ENCODE data around the gene EHBP1. TPM values are rescaled to one million over a fixed set of nuclear protein-coding genes. Genes with fewer than 3 reads are reported as not detected.

Gene EHBP1
- total and polyA plus RNA-seq, 5 donors from 2014 or later: 8.5 to 25.6 (median 10.0) TPM

- Histone ChIP-seq H3K4me3 (ENCODE audit: low read depth, low read length) (no peak overlapping the region), H3K27ac (ENCODE audit: insufficient read depth, low read length, poor library complexity, severe bottlenecking) (no peak overlapping the region), H3K4me1 (ENCODE audit: control insufficient read depth, insufficient read depth, low read length, poor library complexity, severe bottlenecking) (no peaks in the 10 kb centered on the region), H3K9me3 (ENCODE audit: control insufficient read depth in 2 of 2, low read length in 2 of 2) (no peaks in the 10 kb centered on the region), H3K36me3 (ENCODE audit: control insufficient read depth, insufficient read depth, low read length) (no peaks in the 10 kb centered on the region), H3K27me3 (ENCODE audit: control insufficient read depth, insufficient read depth, low read length) (no peaks in the 10 kb centered on the region)
- H3K9me3 Mint-ChIP-seq: peaks cover 0 to 1% (median 0%) of the 10 kb centered on the region in 7 donors
- no peak for ATAC-seq (ENCODE audit: low read depth in 2 of 2)
- H3K27me3 Mint-ChIP-seq: no peaks in the 10 kb centered on the region
- H3K27ac Mint-ChIP-seq: no peak overlapping the region
- no peaks in the 10 kb centered on the region for H3K4me1 Mint-ChIP-seq
- H3K36me3 Mint-ChIP-seq: peaks cover 25% of the 10 kb centered on the region
- no peak for DNase-seq
- no peak overlapping the region for H3K4me3 Mint-ChIP-seq
Observed at GRCh38 chr2:62947403-62947802, 241.9 kb downstream of the EHBP1 start.

DNA sequence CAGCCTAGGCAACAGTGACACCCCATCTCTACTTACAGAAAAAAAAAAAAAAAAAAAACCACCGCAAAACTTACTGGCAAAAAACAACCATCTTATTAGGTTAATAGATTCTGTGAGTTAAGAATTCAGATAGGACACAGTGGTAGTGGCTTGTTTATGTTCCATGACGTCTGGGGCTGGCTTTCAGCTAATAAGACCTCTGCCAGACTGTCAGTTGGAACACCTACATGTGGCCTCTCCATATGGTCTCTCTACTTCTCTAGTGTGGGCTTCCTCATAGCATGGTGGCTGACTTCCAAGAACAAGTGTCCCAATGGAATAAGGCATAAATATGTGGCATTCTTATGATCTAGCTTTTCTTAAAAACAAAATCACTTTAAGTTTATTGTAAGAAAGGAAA, 251.1 kb downstream of the EHBP1 start:
- Histone ChIP-seq H3K27ac (ENCODE audit: insufficient read depth, low read length, poor library complexity, severe bottlenecking) (no peak overlapping the region), H3K4me1 (ENCODE audit: control insufficient read depth, insufficient read depth, low read length, poor library complexity, severe bottlenecking) (no peaks in the 10 kb centered on the region), H3K27me3 (ENCODE audit: control insufficient read depth, insufficient read depth, low read length) (no peaks in the 10 kb centered on the region), H3K36me3 (ENCODE audit: control insufficient read depth, insufficient read depth, low read length) (no peaks in the 10 kb centered on the region), H3K9me3 (ENCODE audit: control insufficient read depth in 2 of 2, low read length in 2 of 2) (no peaks in the 10 kb centered on the region), H3K4me3 (ENCODE audit: low read depth, low read length) (no peak overlapping the region)
- no peaks in the 10 kb centered on the region for H3K9me3 Mint-ChIP-seq
- DNase-seq (no peak), ATAC-seq (ENCODE audit: low read depth in 2 of 2) (no peak)
- no peaks in the 10 kb centered on the region for H3K27me3 Mint-ChIP-seq
- H3K4me3 Mint-ChIP-seq: no peak overlapping the region
- H3K36me3 Mint-ChIP-seq: peaks cover 36% of the 10 kb centered on the region
- no peak overlapping the region for H3K27ac Mint-ChIP-seq
- H3K4me1 Mint-ChIP-seq: no peaks in the 10 kb centered on the region

DNA sequence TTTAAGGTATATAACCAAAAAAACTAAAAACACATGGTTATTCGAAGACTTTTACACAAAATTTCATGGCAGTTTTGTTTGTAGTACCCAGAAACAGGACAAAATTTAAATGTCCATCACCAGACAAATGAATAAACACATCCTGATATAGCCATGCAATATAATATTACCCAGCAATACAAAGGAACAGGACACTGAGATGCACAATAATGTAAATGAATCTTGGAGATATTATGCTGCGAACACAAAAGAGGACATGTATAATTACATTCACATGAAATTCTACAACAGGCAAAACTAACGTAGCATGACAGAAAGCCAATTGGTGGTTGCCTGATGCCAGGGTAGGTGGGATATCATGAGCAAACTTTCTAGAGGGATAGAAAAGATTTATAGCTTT, 252.7 kb downstream of the EHBP1 start:
- H3K27me3 ChIP-seq (ENCODE audit: control insufficient read depth, insufficient read depth, low read length): no peaks in the 10 kb centered on the region
- H3K4me1 ChIP-seq (ENCODE audit: control insufficient read depth, insufficient read depth, low read length, poor library complexity, severe bottlenecking): no peaks in the 10 kb centered on the region
- DNase-seq (no peak), ATAC-seq (ENCODE audit: low read depth in 2 of 2) (no peak)
- H3K9me3 ChIP-seq (ENCODE audit: control insufficient read depth in 2 of 2, low read length in 2 of 2): no peaks in the 10 kb centered on the region
- H3K27ac ChIP-seq (ENCODE audit: insufficient read depth, low read length, poor library complexity, severe bottlenecking): no peak overlapping the region
- H3K27me3 Mint-ChIP-seq: no peaks in the 10 kb centered on the region
- no peak overlapping the region for H3K27ac Mint-ChIP-seq
- peaks cover 33% of the 10 kb centered on the region for H3K36me3 Mint-ChIP-seq
- no peak overlapping the region for H3K4me3 ChIP-seq (ENCODE audit: low read depth, low read length)
- H3K36me3 ChIP-seq (ENCODE audit: control insufficient read depth, insufficient read depth, low read length): no peaks in the 10 kb centered on the region
- no peaks in the 10 kb centered on the region for H3K4me1 Mint-ChIP-seq
- no peak overlapping the region for H3K4me3 Mint-ChIP-seq
- no peaks in the 10 kb centered on the region for H3K9me3 Mint-ChIP-seq

- no peaks in the 10 kb centered on the region for H3K4me1 ChIP-seq (ENCODE audit: control insufficient read depth, insufficient read depth, low read length, poor library complexity, severe bottlenecking)
- Mint-ChIP-seq H3K9me3 (no peaks in the 10 kb centered on the region), H3K27me3 (no peaks in the 10 kb centered on the region), H3K27ac (no peak overlapping the region), H3K36me3 (peaks cover 16% of the 10 kb centered on the region), H3K4me1 (no peaks in the 10 kb centered on the region), H3K4me3 (no peak overlapping the region)
- H3K27ac ChIP-seq (ENCODE audit: insufficient read depth, low read length, poor library complexity, severe bottlenecking): no peak overlapping the region
- no peaks in the 10 kb centered on the region for H3K36me3 ChIP-seq (ENCODE audit: control insufficient read depth, insufficient read depth, low read length)
- H3K27me3 ChIP-seq (ENCODE audit: control insufficient read depth, insufficient read depth, low read length): no peaks in the 10 kb centered on the region
- no peak for DNase-seq
- H3K4me3 ChIP-seq (ENCODE audit: low read depth, low read length): no peak overlapping the region
- ATAC-seq (ENCODE audit: low read depth in 2 of 2): no peak
- no peaks in the 10 kb centered on the region for H3K9me3 ChIP-seq (ENCODE audit: control insufficient read depth in 2 of 2, low read length in 2 of 2)
Observed at GRCh38 chr2:62964050-62964449, 258.5 kb downstream of the EHBP1 start.

GRCh38 chr2:62964671-62965070, 259.2 kb downstream of the EHBP1 start:
- Histone ChIP-seq H3K27me3 (ENCODE audit: control insufficient read depth, insufficient read depth, low read length) (no peaks in the 10 kb centered on the region), H3K9me3 (ENCODE audit: control insufficient read depth in 2 of 2, low read length in 2 of 2) (no peaks in the 10 kb centered on the region), H3K4me3 (ENCODE audit: low read depth, low read length) (no peak overlapping the region), H3K4me1 (ENCODE audit: control insufficient read depth, insufficient read depth, low read length, poor library complexity, severe bottlenecking) (no peaks in the 10 kb centered on the region), H3K36me3 (ENCODE audit: control insufficient read depth, insufficient read depth, low read length) (no peaks in the 10 kb centered on the region), H3K27ac (ENCODE audit: insufficient read depth, low read length, poor library complexity, severe bottlenecking) (no peak overlapping the region)
- DNase-seq: no peak
- ATAC-seq (ENCODE audit: low read depth in 2 of 2): no peak
- H3K36me3 Mint-ChIP-seq: peaks cover 14% of the 10 kb centered on the region
- H3K4me3 Mint-ChIP-seq: no peak overlapping the region
- no peaks in the 10 kb centered on the region for H3K9me3 Mint-ChIP-seq
- H3K4me1 Mint-ChIP-seq: no peaks in the 10 kb centered on the region
- no peaks in the 10 kb centered on the region for H3K27me3 Mint-ChIP-seq
- no peak overlapping the region for H3K27ac Mint-ChIP-seq

DNA sequence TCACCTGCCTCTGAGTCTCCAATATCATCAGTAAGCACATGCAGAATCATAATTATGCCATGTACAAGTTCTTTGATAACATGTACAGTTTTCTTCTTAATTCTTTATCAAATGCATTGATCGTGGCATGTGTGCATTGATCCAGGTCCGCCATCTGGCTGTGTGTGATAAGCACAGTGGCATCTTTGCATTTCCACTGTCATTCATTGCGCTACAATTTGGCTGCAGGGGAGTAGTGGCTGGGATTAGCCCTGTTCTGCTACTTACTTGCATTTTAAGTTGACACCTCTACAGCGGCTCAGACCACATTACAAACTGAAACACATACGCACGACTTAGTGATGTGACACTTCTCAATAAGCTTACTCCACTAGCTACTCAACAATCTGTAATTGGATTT, 261.5 kb downstream of the EHBP1 start:
- H3K27me3 ChIP-seq (ENCODE audit: control insufficient read depth, insufficient read depth, low read length): no peaks in the 10 kb centered on the region
- DNase-seq (no peak), ATAC-seq (ENCODE audit: low read depth in 2 of 2) (no peak)
- peaks cover 6% of the 10 kb centered on the region for H3K36me3 Mint-ChIP-seq
- no peak overlapping the region for H3K4me3 Mint-ChIP-seq
- no peak overlapping the region for H3K27ac Mint-ChIP-seq
- no peaks in the 10 kb centered on the region for H3K9me3 Mint-ChIP-seq
- no peak overlapping the region for H3K4me3 ChIP-seq (ENCODE audit: low read depth, low read length)
- no peaks in the 10 kb centered on the region for H3K27me3 Mint-ChIP-seq
- no peaks in the 10 kb centered on the region for H3K4me1 Mint-ChIP-seq
- H3K36me3 ChIP-seq (ENCODE audit: control insufficient read depth, insufficient read depth, low read length): no peaks in the 10 kb centered on the region
- H3K27ac ChIP-seq (ENCODE audit: insufficient read depth, low read length, poor library complexity, severe bottlenecking): no peak overlapping the region
- H3K4me1 ChIP-seq (ENCODE audit: control insufficient read depth, insufficient read depth, low read length, poor library complexity, severe bottlenecking): no peaks in the 10 kb centered on the region
- no peaks in the 10 kb centered on the region for H3K9me3 ChIP-seq (ENCODE audit: control insufficient read depth in 2 of 2, low read length in 2 of 2)

DNA sequence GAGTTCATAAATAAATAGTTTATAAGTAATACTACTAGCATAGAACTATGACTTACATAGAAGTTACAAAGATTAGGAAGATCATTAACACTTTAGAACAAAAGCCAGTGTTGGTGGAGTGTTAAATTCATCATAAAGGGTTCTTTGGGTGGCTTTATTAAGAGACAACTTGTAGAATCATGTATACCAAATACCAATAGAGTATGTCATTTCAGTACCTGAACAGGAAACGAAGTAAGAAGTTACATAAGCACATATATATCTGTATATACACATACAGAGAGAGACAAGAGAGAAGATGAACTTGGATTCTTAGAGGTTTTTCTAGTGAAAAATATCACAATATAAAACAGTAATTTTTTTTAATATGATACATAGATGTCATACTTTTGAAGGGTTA, 262.7 kb downstream of the EHBP1 start:
- no peak overlapping the region for H3K27ac Mint-ChIP-seq

GRCh38 chr2:62968668-62969067, 263.2 kb downstream of the EHBP1 start:
- Mint-ChIP-seq H3K27me3 (no peaks in the 10 kb centered on the region), H3K4me1 (no peaks in the 10 kb centered on the region), H3K4me3 (no peak overlapping the region), H3K9me3 (no peaks in the 10 kb centered on the region), H3K36me3 (peaks cover 6% of the 10 kb centered on the region), H3K27ac (no peak overlapping the region)
- Histone ChIP-seq H3K9me3 (ENCODE audit: control insufficient read depth in 2 of 2, low read length in 2 of 2) (no peaks in the 10 kb centered on the region), H3K36me3 (ENCODE audit: control insufficient read depth, insufficient read depth, low read length) (no peaks in the 10 kb centered on the region), H3K4me3 (ENCODE audit: low read depth, low read length) (no peak overlapping the region), H3K27ac (ENCODE audit: insufficient read depth, low read length, poor library complexity, severe bottlenecking) (no peak overlapping the region), H3K4me1 (ENCODE audit: control insufficient read depth, insufficient read depth, low read length, poor library complexity, severe bottlenecking) (no peaks in the 10 kb centered on the region), H3K27me3 (ENCODE audit: control insufficient read depth, insufficient read depth, low read length) (no peaks in the 10 kb centered on the region)
- DNase-seq (no peak), ATAC-seq (ENCODE audit: low read depth in 2 of 2) (no peak)

More for the DNA sequence above, 262.7 kb downstream of the EHBP1 start:
- Mint-ChIP-seq H3K4me3 (no peak overlapping the region), H3K36me3 (peaks cover 6% of the 10 kb centered on the region), H3K27me3 (no peaks in the 10 kb centered on the region), H3K4me1 (no peaks in the 10 kb centered on the region), H3K9me3 (no peaks in the 10 kb centered on the region)
- Histone ChIP-seq H3K36me3 (ENCODE audit: control insufficient read depth, insufficient read depth, low read length) (no peaks in the 10 kb centered on the region), H3K9me3 (ENCODE audit: control insufficient read depth in 2 of 2, low read length in 2 of 2) (no peaks in the 10 kb centered on the region), H3K27ac (ENCODE audit: insufficient read depth, low read length, poor library complexity, severe bottlenecking) (no peak overlapping the region), H3K4me1 (ENCODE audit: control insufficient read depth, insufficient read depth, low read length, poor library complexity, severe bottlenecking) (no peaks in the 10 kb centered on the region), H3K4me3 (ENCODE audit: low read depth, low read length) (no peak overlapping the region), H3K27me3 (ENCODE audit: control insufficient read depth, insufficient read depth, low read length) (no peaks in the 10 kb centered on the region)
- no peak for DNase-seq
- ATAC-seq (ENCODE audit: low read depth in 2 of 2): no peak

All from CD4-positive, CD25-positive, alpha-beta regulatory T cell (primary cell).